ENCODE results near the gene ATF7IP.
A peak's percentile ranks its signal among the peaks of the same experiment; 100 is the strongest.

Gene ATF7IP

GRCh38 chr12:14481201-14481600 lies 115.7 kb downstream of the ATF7IP start:
- no peak for DNase-seq

- DNase-seq = no peak
Observed at GRCh38 chr12:14482361-14482760, 116.9 kb downstream of the ATF7IP start.

GRCh38 chr12:14482886-14483285 lies 117.4 kb downstream of the ATF7IP start:
- no peak for DNase-seq

GRCh38 chr12:14495326-14495725 lies 129.8 kb downstream of the ATF7IP start:
- no peak for DNase-seq

- no peak for DNase-seq
Observed at GRCh38 chr12:14505626-14506596, 140.4 kb downstream of the ATF7IP start.

DNA sequence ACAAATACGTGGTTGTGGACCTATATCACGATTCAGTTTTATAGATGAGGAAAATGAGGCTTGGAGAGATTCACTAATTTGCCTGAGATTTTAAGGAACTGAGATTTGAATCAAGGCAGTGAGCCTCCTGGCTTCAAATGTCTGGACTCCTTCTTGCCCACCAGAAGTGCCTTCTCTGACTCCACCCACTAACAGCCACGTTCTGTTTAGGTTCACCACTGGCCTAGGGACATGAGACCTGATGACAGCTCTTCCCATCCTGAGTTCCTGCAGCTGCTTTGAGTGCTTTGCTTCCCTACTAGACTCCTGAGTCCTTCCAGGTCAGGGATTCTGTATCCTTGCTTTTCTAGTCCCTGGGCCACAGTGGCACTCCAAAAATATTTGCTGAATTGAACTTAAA lies 145.1 kb downstream of the ATF7IP start:
- no peak for DNase-seq

DNA sequence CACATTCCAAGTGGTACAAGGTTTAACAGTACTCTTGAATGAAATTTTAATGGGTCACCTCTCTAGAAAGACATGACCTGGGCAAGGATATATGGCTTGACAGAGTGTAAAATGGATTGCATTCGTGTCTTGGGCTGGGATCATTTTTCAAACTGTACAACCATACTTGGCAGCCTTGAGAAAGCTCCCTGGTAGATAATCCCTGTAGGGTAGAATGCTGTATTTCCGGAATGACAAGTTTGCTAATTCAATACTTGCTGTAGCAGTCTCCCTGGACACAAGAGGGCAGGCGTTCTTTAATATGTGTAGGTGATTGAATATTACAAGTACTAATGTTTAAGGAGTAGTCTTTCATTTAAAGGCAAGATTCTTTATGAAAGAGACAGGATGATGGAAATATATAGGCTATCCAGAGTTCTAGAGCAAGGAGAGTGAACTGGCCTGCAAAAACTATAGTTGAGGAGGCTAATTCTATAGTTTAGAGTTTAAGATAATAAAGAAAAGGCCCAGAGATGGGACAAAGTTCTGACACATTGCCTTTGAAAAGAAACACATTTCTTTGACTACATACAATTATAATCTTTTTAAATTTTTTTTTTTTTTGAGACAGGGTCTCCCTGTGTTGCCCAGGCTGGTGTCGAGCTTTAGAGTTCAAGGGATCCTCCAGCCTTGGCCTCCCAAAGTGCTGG lies 148.8 kb downstream of the ATF7IP start:
- DNase-seq = peak; percentile 25

GRCh38 chr12:14514946-14515345 lies 149.5 kb downstream of the ATF7IP start:
- no peak for DNase-seq

GRCh38 chr12:14521822-14522221 lies 156.3 kb downstream of the ATF7IP start:
- DNase-seq = no peak

DNA sequence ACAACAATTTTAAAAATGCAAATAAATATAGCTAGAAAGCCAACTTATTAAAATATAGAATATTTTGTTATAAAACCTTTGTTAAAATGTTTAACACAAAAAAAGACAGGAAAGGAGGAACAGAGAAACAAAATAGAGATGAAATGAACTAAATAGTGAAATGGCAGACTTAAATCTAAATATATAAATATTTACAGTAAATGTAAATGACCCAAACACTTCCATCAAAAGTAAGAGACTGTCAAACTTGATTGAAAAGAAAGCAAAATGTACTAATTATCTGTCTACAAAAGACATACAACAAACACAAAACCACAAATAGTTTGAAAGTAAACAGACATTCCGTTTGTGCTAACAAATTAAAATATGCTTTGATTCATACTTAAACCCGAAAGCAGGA lies 160.5 kb downstream of the ATF7IP start:
- DNase-seq = no peak

DNA sequence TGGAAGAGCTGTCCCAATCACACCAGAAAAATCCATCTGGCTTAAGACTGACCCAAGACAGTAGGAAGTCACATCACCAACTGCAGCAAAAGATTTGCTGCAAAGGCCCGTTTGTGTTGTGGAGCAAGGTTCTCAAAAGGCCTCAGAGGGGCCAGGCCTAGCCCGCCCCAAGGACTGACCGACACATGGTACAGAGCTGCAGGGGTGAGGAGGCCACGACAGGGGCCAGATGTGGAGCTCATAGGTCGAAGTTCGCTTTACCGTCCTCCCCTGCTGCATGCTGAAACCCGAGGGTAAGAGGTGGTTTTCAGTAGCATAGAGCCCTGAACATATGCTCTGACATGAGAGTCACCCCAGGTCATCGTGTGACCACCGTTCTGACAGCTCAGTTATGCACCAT lies 166.7 kb downstream of the ATF7IP start:
- DNase-seq = no peak

DNA sequence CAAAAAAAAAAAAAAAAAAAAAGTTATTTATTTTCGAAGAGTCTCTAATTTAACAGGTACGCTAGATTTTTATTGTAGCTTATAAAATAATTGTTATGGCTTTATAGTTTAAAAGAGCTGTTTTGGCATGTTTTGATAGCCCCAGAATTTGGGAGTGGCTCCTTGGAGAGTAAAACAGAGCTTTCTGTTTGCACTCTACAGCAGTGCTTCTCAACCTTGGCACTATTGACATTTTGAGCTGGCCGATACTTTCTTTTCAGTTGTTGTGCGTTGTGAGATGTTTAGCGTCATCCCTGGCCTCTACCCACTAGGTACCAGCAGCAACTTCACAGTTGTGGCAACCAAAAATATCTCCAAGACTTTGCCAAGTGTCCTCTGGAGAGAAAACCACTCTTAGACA lies 171.6 kb downstream of the ATF7IP start:
- DNase-seq = no peak

GRCh38 chr12:14540801-14541462 lies 175.4 kb downstream of the ATF7IP start:
- no peak for DNase-seq

DNA sequence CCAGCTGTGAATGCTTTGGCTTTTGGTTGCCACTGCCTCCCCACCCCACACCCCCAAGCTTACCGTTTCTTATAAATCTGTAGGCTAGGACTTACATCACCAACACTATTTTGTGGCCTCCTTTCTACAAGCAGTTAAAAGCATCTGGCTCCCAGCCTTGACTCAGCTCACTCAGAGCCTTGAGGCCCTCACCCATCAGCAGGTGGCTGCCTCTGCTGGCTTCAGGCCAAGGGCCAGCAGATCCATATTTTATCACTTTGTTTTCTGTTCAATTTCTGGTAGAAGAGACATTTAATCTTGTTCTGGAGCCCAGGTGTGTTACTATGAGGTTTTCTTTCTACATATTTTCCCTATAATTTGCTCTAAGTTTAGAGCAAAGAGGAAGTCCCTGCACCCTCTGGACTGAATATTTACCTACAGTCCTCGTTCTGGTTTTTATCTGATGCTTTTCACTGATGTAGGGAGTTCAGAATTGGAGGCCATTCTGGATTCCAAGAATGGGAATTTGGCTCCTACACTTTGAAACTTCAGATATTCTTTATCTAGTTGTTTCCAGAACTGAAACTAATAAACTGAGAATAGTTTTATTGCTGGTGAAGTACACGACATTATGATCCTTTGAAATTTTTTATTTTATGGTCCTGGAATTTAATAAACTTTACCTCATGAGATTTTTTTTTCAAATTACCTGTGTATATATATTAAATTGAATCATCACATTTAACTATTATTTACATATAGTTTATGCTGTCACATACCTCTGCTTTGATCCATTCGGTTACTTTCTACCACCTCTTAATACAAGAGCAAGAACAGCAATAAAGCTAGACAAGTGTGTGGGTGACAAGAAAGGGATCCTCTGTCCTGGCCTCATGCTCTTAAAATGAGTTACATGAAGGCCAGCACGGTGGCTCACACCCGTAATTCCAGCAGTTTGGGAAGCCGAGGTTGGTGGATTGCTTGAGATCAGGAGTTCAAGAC lies 180.0 kb downstream of the ATF7IP start:
- no peak for DNase-seq

DNA sequence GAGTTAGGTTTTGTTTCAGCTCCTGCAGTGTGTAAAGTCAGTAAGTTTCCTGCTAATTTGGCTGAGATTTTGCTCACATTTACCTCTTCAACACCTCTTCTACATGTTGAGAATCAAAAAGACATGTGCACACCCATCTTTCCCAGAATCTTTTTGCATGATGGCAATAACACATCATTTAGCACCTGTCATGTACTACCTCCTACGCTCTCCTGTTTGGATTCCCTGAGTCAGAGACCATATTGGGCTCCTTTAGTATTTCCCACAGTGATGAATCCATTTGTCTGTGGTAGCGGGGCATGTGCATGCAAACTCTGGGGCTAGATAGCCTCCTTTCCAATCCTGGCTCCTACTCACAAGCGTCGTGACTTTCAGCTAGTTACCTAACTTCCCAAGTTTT lies 182.1 kb downstream of the ATF7IP start:
- DNase-seq = no peak

DNA sequence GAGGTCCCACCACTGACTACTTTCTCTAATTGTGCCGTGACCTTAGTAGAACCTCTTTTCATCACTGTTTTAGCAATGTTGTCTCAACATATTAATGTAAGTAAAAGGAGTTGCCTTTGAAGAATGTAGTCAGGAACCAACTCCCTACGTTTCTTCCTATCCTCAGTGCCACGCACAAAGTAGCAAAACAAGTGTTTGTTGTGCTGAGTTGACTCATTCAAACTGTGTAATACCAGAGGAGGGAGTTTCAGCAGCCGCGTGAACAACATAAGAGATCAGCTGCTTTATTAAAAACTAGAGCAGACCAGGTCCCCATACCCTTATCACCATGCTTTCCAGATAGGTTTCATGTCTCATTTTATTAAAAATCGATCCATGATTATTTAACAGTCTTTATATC lies 183.1 kb downstream of the ATF7IP start:
- DNase-seq = no peak

Measured in fibroblast of skin of back (primary cell).